Neural progenitor cell (in vitro differentiated cells): Measurements from ENCODE around the gene KIAA1586. TPM values are rescaled to one million over a fixed set of nuclear protein-coding genes. Genes with fewer than 3 reads are reported as not detected.

ENCODE experiments used
- DNase-seq: peaks from one replicate; pipeline ENCODE4 v3.0.0-alpha.2; 2016; ENCODE audit warnings: low spot score
- H2AFZ ChIP-seq: fragments of 200-600 bp; sonication (generic); replicated peaks from 2 replicates; pipeline ENCODE4 v1.6.1; 2016; ENCODE audit warnings: antibody characterized with exemption
- H3F3A ChIP-seq: fragments of 200-600 bp; sonication (generic); 2 replicates; pipeline ENCODE4 v1.6.1; 2016; ENCODE audit warnings: antibody characterized with exemption, low read depth
- H3K27ac ChIP-seq: fragments of 200-600 bp; sonication (generic); 2 replicates; pipeline ENCODE4 v1.5.1; 2016; ENCODE audit warnings: mild to moderate bottlenecking
- H3K27me3 ChIP-seq: fragments of 200-600 bp; sonication (generic); 2 replicates; pipeline ENCODE4 v1.6.1; 2016; ENCODE audit warnings: mild to moderate bottlenecking, moderate library complexity
- H3K36me3 ChIP-seq: fragments of 200-600 bp; sonication (generic); 2 replicates; pipeline ENCODE4 v1.5.1; 2016
- H3K4me1 ChIP-seq: fragments of 200-600 bp; sonication (generic); 2 replicates; pipeline ENCODE4 v1.6.1; 2016; ENCODE audit warnings: mixed run types
- H3K4me2 ChIP-seq: fragments of 200-600 bp; sonication (generic); 2 replicates; pipeline ENCODE4 v1.6.1; 2016
- H3K4me3 ChIP-seq: fragments of 200-600 bp; sonication (generic); 2 replicates; pipeline ENCODE4 v1.5.1; 2016
- H3K79me2 ChIP-seq: fragments of 200-600 bp; sonication (generic); 2 replicates; pipeline ENCODE4 v1.6.1; 2016; ENCODE audit warnings: low read depth
- H3K9ac ChIP-seq: fragments of 200-600 bp; sonication (generic); 2 replicates; pipeline ENCODE4 v1.6.1; 2016
- H3K9me3 ChIP-seq: fragments of 200-600 bp; sonication (generic); 2 replicates; pipeline ENCODE4 v1.5.1; 2016; ENCODE audit warnings: low read depth
- H4K20me1 ChIP-seq: fragments of 200-600 bp; sonication (generic); 2 replicates; pipeline ENCODE4 v1.6.1; 2016; ENCODE audit warnings: low read depth
- H3K27ac Mint-ChIP-seq: 3 replicates; pipeline ENCODE4 v1.8.0; 2021; ENCODE audit warnings: mixed read lengths
- H3K27me3 Mint-ChIP-seq: 2 replicates; pipeline ENCODE4 v1.8.0; 2022; ENCODE audit warnings: low read depth, mild to moderate bottlenecking, inconsistent platforms, moderate library complexity, mixed read lengths; ENCODE audit not compliant: insufficient read depth
- H3K36me3 Mint-ChIP-seq: 3 replicates; pipeline ENCODE4 v1.8.0; 2021; ENCODE audit warnings: mixed read lengths
- H3K4me1 Mint-ChIP-seq: 3 replicates; pipeline ENCODE4 v1.8.0; 2021; ENCODE audit warnings: mixed read lengths
- H3K4me3 Mint-ChIP-seq: 3 replicates; pipeline ENCODE4 v1.8.0; 2021; ENCODE audit warnings: mild to moderate bottlenecking, moderate library complexity, mixed read lengths
- H3K9me3 Mint-ChIP-seq: 3 replicates; pipeline ENCODE4 v1.8.0; 2020; ENCODE audit warnings: mixed read lengths
- EZH2 ChIP-seq: fragments of 200-600 bp; sonication (generic); IDR thresholded peaks from 2 replicates; pipeline ENCODE4 v1.6.1; 2017; ENCODE audit warnings: antibody characterized with exemption, mild to moderate bottlenecking, moderate library complexity
- EZH2phosphoT487 ChIP-seq: fragments of 200-600 bp; sonication (generic); IDR thresholded peaks from 2 replicates; pipeline ENCODE4 v1.6.1; 2017; ENCODE audit warnings: antibody characterized with exemption
- total RNA-seq: library from RNA; depleted of rRNA; stranded (reverse); fragments of >200 nt; gene quantifications from 2 replicates; pipeline ENCODE4 v1.2.3, GENCODE V29; 2015; ENCODE audit warnings: low replicate concordance
- TF ChIP-seq, protein P1 (sequence below): fragments of 200-600 bp; sonication (generic); IDR thresholded peaks from 2 replicates; pipeline ENCODE4 v1.5.1; 2017; ENCODE audit warnings: antibody characterized with exemption, mild to moderate bottlenecking

The KIAA1586 gene
- total RNA-seq, 1 donor from 2014 or later: 88.1 TPM

DNA sequence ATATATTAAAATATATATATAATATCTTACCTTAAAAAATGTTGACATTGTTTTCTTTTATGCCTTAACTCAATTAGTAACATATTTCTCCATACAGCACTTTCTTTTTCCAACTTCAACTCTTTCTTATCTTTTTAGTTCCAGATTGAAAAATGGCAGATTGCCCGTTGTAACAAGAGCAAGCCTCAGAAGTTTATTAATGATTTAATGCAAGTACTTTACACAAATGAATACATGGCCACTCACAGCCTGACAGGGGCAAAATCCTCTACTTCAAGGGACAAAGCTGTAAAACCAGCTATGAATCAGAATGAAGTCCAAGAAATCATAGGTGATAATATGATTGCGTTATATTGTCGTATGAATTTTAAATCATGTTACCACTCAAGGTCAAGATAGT is 29.4 kb upstream of the KIAA1586 start:
- TF ChIP-seq EZH2phosphoT487 (no peak), EZH2 (no peak)
- TF ChIP-seq, protein P1, sequence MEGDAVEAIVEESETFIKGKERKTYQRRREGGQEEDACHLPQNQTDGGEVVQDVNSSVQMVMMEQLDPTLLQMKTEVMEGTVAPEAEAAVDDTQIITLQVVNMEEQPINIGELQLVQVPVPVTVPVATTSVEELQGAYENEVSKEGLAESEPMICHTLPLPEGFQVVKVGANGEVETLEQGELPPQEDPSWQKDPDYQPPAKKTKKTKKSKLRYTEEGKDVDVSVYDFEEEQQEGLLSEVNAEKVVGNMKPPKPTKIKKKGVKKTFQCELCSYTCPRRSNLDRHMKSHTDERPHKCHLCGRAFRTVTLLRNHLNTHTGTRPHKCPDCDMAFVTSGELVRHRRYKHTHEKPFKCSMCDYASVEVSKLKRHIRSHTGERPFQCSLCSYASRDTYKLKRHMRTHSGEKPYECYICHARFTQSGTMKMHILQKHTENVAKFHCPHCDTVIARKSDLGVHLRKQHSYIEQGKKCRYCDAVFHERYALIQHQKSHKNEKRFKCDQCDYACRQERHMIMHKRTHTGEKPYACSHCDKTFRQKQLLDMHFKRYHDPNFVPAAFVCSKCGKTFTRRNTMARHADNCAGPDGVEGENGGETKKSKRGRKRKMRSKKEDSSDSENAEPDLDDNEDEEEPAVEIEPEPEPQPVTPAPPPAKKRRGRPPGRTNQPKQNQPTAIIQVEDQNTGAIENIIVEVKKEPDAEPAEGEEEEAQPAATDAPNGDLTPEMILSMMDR: no peak
- Histone ChIP-seq H3K79me2 (no peaks in the 10 kb centered on the region), H3K36me3 (no peaks in the 10 kb centered on the region), H3K4me3 (no peak overlapping the region), H3K4me2 (no peak overlapping the region), H4K20me1 (no peaks in the 10 kb centered on the region), H3F3A (no peaks in the 10 kb centered on the region), H3K9me3 (no peaks in the 10 kb centered on the region), H3K27ac (no peak overlapping the region), H3K4me1 (peaks cover 10% of the 10 kb centered on the region), H3K9ac (no peak overlapping the region), H3K27me3 (no peaks in the 10 kb centered on the region), H2AFZ (no peak overlapping the region)
- H3K9me3 Mint-ChIP-seq: no peaks in the 10 kb centered on the region
- H3K4me3 Mint-ChIP-seq: no peak overlapping the region
- DNase-seq: no peak
- H3K36me3 Mint-ChIP-seq: no peaks in the 10 kb centered on the region
- H3K4me1 Mint-ChIP-seq: no peaks in the 10 kb centered on the region
- H3K27ac Mint-ChIP-seq: no peak overlapping the region
- peaks cover 2% of the 10 kb centered on the region for H3K27me3 Mint-ChIP-seq

DNA sequence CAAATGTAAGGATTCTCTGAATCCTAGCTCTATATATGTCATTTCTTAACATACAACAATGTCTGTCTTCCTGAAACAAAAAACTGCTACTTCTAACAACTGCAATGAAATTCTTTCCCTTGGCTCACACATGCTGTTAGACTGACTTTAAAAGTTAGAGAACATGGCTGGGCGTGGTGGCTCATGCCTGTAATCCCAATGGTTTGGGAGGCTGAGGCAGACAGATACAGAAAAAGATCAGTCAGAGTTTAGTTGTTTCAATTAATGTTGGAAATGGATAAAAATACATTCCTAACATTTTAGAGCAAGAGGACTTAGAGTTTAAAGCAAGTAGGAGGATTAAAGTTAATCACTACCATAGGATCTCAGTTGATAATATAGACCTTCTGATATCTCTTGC is 28.7 kb upstream of the KIAA1586 start:
- no peak overlapping the region for H2AFZ ChIP-seq
- H3K79me2 ChIP-seq: no peaks in the 10 kb centered on the region
- no peak for DNase-seq
- no peaks in the 10 kb centered on the region for H4K20me1 ChIP-seq
- no peak overlapping the region for H3K4me3 ChIP-seq
- no peaks in the 10 kb centered on the region for H3K4me1 Mint-ChIP-seq
- peaks cover 10% of the 10 kb centered on the region for H3K4me1 ChIP-seq
- no peak overlapping the region for H3K4me3 Mint-ChIP-seq
- no peaks in the 10 kb centered on the region for H3K27me3 ChIP-seq
- H3K9me3 Mint-ChIP-seq: no peaks in the 10 kb centered on the region
- H3K9me3 ChIP-seq: no peaks in the 10 kb centered on the region
- H3K4me2 ChIP-seq: no peak overlapping the region
- no peak overlapping the region for H3K27ac ChIP-seq
- H3K27me3 Mint-ChIP-seq: peaks cover 2% of the 10 kb centered on the region
- H3K36me3 ChIP-seq: no peaks in the 10 kb centered on the region
- no peak overlapping the region for H3K27ac Mint-ChIP-seq
- TF ChIP-seq EZH2phosphoT487 (no peak), EZH2 (no peak)
- TF ChIP-seq, protein P1: no peak
- no peak overlapping the region for H3K9ac ChIP-seq
- no peaks in the 10 kb centered on the region for H3F3A ChIP-seq
- no peaks in the 10 kb centered on the region for H3K36me3 Mint-ChIP-seq

DNA sequence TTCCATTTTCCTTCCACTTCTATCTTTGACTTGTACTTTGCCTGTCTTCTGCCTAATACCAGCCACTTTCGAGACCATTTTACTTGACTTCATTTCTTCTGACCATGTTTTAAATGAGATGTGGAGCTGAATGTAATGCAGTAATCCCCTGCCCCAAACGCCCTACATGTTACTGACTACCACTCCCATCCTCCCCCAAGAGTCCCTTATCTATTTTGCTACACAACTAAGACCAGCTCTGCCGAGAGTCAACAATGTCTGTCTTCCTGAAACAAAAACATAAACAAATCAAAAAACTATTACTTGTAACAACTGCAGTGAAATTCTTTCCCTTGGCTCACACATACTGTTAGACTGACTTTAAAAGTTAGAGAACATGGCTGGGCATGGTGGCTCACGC is 27.1 kb upstream of the KIAA1586 start:
- H3K4me3 ChIP-seq: no peak overlapping the region

More for the DNA sequence above, 27.1 kb upstream of the KIAA1586 start:
- DNase-seq: no peak
- no peaks in the 10 kb centered on the region for H3K36me3 Mint-ChIP-seq
- H3K79me2 ChIP-seq: no peaks in the 10 kb centered on the region
- no peak overlapping the region for H2AFZ ChIP-seq
- no peaks in the 10 kb centered on the region for H3F3A ChIP-seq
- no peak overlapping the region for H3K4me3 Mint-ChIP-seq
- peaks cover 2% of the 10 kb centered on the region for H3K27me3 Mint-ChIP-seq
- H3K27ac Mint-ChIP-seq: no peak overlapping the region
- no peak overlapping the region for H3K9ac ChIP-seq
- H3K27ac ChIP-seq: no peak overlapping the region
- no peak overlapping the region for H3K4me2 ChIP-seq
- H3K36me3 ChIP-seq: no peaks in the 10 kb centered on the region
- H3K4me1 ChIP-seq: peaks cover 10% of the 10 kb centered on the region
- no peak for TF ChIP-seq EZH2
- TF ChIP-seq, protein P1: no peak
- peaks cover 5% of the 10 kb centered on the region for H3K9me3 Mint-ChIP-seq
- H3K27me3 ChIP-seq: no peaks in the 10 kb centered on the region
- peaks cover 8% of the 10 kb centered on the region for H3K9me3 ChIP-seq
- H3K4me1 Mint-ChIP-seq: no peaks in the 10 kb centered on the region
- H4K20me1 ChIP-seq: no peaks in the 10 kb centered on the region
